Fibroblast of skin of right quadriceps (primary cell): Measurements from ENCODE around the gene EXOSC2.
A peak's percentile ranks its signal among the peaks of the same experiment; 100 is the strongest.
"Not testable (repeated sequence)": the region's sequence is repeated elsewhere in the genome, so short reads cannot be mapped to it uniquely, and the experiment has no call there.

ENCODE experiments used
- DNase-seq: peaks from one replicate; pipeline ENCODE4 v3.0.0-alpha.2; 2013

Gene EXOSC2

DNA sequence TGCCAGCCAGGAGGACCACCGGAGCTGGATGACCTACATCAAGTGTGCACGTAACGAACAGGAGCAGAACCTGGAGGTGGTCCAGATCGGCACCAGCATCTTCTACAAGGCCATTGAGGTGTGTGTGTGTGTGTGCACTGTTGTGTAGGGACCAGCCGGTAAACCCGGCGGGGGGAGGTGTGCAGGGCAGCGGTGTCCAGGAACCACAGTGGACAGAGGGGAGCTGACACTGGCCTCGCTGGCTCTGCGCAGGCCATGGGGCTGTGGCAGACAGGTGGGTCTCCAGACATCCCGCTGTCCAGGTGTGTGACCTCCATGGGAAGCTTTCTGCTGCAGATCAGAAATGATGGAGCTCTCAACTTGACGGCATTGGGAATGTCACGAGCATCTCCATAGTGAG is 25.4 kb upstream of the EXOSC2 start:
- DNase-seq, result no peak

DNA sequence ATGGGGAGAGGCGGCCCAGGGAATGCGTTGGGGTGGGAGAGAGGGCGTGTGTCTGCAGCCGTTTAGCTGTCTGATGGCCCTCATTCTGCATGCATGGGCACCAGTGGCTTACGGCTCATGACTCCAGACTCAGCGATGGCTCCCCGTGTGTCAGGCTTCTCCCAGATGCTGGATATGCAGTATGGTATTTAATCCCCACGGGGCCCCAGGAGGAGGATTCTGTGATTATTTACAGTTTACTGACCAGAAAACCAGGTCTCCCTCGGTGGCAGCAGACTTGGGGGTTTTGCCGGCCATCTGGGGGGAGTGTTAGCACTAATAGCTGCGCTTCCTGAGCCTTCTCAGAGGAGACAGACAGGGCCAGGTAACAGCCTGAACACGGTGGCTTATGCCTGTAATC is 24.9 kb upstream of the EXOSC2 start:
- DNase-seq, result no peak

DNA sequence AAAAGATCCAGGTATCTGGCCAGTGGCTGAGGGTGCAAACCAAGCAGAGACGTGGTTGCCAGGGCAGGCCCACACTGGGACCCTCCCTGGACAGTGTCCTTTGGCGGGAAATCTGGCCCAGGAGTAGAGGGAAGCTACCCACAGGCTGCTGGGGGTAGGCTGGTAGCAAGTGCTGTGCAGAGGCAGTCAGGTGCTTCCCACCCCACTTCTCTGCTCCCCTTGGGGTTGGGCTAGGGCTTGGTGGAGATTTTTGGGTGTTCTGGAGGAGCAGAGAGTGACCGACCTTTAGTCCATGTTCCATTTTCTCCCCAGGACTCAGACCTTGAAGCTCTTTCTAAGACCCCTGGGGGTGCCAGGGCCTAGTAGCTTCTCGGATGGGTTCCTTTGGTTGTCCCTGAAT is 23.6 kb upstream of the EXOSC2 start:
- DNase-seq, result no peak

DNA sequence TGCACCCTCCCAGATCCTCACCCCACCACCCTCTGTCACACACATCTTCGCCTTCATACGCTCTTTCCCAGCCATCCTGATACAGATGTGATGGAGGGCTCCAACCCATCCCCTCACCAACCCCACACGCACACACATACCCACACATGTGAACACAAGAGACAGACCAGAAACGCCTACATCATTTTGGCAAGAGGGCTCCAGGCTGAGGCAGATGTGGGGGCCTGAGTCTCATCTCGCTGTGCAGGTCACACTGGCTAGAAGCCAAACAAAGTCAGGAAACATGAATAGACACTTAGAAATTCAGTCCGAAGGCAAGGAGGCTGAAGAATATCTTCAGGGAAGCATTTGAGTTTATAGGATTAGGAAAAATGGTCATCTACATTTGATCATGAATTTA is 22.9 kb upstream of the EXOSC2 start:
- DNase-seq, result peak; percentile 40

DNA sequence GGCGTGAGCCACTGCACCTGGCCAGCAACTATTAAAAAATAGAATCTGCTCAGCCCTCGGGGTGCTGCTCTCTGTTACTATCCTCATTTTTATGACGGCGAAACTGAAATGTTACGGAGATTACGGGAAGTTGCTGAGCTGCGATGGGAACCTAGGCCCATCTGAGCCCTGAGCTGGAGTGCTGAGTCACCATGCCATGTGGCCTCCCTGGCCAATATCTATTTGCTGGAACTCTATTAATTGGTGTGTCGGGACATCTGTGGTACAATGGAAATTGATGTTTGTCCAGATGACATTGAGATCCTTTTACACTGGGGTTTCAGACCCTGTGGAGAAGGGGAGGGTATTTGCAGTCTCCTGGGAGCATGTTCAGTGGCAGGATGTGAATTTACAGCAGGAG is 21.1 kb upstream of the EXOSC2 start:
- no peak for DNase-seq

DNA sequence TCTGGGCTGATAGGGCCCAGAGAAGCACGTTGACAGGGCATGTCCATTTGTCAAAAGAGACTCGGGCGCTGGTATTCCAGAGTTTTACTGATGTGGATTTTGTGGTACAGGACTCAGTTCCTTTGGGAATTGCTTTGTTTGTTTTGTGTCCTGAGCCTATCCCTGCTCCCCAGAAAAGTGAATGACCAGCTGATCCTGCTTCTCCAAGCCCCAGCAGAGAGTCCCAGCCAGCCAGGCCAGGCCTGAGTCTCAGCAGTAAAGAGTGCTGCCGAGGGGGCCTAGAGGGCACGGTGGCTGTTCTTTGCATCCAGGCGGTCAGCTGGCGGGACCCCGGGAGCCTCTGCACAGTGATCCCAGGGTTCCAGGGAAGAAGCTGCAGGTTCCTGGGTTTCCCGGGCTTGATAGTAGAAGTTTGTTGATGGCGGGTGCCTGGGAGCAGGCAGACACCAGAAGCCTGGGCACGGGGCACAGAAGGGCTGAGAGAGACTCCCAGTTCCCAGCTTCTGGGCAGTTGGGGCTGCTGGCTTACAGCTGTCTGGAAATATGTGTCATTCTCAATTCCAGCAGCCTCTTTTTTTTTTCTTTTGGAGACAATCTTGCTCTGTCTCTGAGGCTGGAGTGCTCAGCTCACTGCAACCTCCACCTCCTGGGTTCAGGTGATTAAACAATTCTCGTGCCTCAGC is 20.5 kb upstream of the EXOSC2 start:
- DNase-seq, result no peak

DNA sequence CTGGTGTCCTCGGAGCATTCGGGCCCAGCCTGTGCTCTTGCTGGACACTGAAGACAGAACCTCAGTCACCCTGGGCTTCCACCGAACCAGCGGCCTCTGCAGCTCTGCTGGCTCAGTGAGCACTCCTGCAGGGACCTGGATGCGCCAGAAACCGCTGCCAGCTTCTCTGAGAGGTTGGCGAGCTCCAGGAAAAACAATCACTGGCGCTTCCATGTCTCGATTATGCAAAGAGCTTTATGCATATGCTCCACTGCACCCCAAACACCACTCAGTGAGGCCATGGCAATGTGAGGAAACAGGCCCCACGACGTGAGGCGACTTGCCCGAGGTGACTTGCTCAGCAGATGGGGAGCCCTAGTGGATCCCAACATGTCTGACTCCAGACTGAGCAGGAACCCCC is 18.2 kb upstream of the EXOSC2 start:
- DNase-seq, result no peak

DNA sequence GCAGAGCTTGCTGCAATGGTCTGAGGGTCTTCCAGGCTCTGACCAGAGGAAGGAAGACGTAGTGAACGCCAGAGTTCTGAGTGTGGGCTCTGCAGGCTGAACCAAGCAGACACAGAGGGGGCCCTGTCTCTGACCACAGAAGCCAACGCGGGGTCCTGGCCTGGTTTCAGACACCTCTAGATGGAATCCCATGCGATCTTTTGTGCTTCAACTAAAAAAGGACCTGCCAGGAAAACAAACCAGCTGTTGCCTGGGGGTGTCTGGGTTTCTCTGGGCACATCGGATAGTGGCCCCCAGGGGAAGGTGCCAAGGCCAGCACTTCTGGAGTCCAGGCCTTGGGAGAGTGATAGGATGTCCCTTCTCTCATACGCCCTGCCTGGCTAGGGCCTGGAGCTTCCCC is 16.3 kb upstream of the EXOSC2 start:
- no peak for DNase-seq

DNA sequence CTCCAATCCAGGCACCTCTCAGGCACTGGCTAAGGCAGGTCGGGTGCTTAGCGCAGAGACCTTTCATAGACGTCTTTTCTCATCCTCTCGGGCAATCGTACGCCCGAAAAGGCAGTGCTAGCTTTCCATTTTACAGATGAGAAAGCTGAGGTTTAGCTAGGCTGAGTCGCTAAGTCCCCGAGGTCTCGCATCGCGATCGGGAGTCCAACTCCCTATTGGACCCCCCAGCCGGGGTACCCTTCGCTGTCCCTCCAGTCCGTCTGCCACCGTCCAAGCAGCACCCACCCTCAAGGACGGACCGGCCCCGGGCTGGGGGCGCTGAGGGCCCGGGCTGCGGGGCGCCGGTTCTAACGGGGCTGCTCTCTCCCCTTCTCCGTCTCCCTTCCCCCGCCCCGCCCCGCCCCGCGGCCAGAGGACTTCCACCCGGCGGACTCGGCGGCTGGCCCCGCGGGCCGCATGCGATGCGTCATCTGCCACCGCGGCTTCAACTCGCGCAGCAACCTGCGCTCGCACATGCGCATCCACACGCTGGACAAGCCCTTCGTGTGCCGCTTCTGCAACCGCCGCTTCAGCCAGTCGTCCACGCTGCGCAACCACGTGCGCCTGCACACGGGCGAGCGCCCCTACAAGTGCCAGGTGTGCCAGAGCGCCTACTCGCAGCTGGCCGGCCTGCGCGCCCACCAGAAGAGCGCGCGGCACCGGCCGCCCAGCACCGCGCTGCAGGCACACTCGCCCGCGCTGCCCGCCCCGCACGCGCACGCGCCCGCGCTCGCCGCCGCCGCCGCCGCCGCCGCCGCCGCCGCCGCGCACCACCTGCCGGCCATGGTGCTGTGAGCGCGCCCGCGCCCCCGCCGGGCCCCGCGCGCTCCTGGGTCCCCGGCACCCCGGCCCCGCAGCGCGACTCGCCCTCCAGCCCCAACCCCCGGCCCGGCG is 12.5 kb upstream of the EXOSC2 start:
- peak; percentile 68 for DNase-seq

DNA sequence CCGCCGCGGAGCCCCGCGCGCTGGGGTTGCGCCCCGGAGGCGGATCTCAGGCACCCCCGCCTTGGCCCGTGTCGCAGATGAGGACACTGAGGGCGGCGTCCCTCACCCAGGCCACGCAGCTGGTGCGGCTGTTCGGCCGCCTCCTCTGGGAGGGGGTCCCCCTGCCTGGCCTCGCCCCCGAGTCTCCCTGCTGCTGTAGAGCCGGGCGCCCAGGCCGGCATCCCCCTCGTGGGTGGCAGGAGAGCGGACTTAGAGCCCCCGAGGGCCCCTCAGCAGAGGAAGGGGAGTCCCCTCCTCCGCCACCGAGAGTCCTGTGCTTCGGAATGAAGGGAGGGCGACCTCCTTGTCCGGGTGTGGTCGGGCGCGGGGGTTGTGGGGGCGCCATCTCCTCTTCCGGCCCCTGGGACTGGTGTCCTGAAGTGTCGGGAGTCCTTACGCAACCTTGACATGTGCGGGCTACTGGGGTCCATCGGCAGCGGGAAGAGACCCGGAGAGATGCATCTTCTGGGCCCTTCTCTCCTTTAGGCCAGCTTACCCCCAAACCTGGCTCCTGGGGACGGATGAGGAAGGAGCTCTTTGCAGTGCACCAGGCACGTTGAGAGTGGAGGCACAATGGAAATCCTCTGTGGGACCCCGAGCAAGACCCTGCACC is 11.7 kb upstream of the EXOSC2 start:
- no peak for DNase-seq

DNA sequence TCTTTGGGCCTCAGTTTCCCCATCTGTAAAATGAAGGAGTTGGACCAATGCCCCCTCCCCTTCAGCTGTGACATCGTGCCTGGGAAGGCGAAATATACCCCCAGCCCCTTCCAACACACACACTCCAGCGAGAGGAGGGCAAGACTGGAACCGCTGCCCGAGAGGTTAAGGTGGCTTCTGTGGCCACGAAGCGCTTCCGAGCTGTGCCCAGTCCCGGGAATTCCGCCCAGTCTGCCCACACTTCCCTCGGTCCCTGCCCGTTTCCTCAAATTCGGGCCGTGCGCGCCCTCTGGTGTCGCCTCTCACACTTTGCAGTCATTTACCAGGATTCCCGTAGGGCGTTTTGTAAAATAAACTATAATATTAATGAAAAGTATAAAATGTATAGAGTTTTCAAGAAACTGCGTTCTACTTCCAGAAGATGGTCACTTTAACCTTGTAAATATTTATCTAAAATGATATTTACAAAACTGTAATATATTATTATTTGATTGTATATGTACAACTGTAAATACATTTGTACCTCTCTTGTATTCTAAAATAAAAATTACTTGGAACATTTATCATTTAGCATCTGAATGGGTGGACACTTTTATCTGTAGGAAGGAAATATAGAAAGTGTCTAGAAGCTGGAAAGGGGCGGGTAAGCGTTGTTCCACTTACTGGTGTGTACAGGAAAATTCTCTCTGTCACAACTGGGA is 11.0 kb upstream of the EXOSC2 start:
- DNase-seq, result peak; percentile 56

DNA sequence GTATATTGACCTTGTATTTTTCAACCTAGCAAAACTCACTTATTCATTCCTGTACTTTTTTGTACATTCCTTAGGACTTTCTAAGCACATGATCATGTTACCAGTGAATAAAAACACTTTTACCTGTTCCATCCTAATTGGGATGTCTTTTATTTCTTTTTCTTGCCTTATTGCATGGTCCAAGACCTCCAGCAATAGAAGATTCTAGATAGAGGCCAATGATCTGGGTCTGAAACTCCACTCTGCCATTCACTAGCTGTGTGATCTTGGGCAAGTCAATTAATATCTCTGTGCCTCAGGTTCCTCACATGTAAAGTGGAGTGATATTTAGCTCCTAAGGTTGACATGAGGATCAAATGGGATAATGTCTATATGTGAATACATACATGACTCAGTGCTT is 8.5 kb upstream of the EXOSC2 start:
- DNase-seq, result no peak

DNA sequence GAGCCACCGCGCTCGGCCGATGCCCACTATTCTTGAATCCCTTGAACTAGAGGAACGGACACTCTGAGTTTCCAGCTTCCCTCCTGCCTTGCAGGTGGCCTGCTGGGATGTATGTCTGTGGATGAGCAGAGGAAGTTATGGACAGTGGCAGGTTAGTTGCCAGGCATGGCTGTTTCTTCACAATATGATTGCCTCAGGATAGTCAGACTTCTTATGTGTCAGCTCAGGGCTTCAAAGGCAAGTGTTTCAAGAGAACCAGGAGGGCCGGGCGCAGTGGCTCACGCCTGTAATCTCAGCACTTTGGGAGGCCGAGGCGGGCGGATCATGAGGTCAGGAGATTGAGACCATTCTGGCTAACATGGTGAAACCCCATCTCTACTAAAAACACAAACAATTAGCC is 7.6 kb upstream of the EXOSC2 start:
- DNase-seq, result not testable (repeated sequence)

DNA sequence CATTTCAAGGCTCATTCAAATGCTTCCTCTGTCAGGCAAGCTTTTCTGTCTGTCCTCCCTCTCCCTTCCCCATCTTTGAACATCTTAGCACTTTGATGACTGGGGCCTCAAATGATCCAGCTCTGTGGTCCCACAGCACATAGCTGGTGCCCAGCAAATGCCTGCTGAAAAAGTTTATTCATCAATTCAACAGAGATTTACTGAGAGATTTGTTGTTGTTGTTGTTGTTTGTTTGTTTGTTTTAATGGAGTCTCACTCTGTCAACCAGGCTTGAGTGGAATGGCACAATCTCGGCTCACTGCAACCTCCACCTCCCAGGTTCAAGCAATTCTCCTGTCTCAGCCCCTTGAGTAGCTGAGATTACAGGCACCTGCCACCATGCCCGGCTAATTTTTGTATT is 6.0 kb upstream of the EXOSC2 start:
- no peak for DNase-seq

DNA sequence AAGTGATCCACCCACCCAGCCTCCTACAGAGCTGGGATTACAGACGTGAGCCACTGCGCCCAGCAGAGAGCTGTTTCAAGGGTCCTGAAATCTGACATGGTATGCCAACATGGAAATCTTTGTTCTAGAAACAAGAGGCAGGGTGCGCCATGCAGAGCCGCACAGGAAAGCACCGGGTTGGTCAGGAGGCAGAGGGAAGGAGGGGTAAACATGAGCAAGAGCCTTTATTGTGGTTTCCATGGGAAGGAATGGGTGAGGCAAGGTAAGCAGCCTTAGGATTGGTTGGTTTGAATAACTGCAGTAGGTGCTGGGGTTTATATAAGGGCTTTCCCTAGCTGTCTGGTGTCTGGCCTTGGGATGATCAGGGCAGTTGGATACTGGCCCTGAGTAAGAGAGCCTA is 5.5 kb upstream of the EXOSC2 start:
- DNase-seq, result no peak

DNA sequence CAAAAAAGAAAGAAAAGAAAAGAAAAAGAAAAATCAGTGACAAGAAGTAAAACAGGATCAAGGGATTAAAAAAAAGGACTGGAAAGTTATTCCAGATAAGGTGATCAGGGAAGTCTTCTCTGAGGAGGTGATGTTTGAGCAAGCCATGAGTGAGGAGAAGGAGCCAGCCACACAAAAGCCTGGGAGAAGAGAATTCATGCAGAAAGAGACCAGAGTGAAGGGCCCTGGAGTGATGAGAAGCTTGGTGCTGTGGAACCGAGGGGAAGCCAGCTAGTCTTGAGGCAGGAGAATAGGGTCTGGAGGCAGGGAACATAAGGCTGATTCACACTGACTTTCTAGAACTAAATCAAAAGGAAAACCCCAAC is 4.0 kb upstream of the EXOSC2 start:
- DNase-seq, result no peak

DNA sequence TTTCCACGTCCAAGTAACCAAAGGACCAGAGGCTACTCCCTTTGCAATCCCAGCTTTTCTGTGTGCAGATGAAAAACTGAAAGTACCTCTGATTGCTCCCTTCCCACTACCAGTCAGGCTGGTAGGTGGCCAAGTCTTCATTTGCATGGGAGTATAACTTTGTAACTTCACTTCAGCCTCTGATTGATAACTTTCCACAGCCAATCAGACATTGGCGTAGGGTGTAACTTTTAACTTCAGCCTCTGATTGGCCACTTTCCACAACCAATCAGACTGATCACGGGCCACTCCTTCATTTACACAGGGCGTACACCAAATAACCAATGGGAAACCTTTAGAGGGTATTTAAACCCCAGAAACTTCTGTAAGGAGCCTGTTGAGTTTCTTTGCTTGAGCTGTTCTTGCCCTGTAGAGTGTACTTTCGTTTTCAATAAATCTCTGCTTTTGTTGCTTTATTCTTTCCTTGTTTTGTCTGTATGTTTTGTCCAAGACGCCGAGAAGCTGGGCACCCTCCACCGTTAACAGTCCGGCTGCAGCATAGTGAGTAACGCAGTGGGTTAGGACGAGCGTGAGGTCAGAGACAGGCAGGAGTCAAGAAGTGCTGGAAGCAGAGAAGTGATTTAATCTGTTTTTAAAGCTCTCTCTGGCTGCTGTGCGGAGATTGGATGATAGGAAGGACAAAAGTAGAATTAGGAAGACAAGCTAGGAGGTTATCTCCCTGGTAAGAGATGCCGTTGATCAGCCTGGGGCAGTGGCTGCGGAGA is 3.5 kb upstream of the EXOSC2 start:
- DNase-seq, result peak; percentile 91

DNA sequence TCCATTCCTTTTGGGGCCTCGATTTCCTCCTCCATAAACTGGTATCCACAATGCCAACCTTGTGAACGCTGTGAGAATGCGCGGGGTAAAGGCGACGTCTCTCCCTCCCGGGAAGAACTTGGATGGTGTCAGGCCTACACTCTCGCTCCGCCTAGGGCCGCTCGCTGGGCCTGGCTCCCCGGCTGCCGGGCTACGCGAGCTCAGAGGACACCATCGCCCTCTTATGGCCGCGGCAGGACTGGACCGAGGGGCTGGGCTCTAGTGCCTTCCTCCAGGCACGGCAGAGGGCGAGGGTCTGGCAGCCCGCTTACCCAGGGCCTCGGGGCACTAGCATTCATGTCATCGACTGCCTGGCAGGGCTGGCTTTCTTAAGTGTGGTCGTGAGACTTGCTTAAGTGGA is 1.3 kb upstream of the EXOSC2 start:
- DNase-seq, result no peak

DNA sequence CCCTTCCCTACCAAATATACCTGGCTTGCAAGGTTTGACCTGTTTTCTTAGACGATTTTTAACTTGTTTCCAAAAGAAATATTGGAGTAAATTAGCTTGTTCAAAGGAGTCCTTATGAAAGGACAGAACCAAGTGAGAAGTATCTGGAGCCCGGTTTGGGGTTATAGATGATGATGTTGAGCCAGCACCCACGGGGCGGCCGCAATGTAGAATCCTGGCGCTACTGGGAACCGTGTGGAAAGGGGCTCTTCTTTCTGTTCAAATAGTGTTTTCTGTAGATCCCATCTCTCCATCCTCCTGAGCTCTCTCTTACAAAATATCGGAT is 517 bp upstream of the EXOSC2 start:
- DNase-seq, result no peak

DNA sequence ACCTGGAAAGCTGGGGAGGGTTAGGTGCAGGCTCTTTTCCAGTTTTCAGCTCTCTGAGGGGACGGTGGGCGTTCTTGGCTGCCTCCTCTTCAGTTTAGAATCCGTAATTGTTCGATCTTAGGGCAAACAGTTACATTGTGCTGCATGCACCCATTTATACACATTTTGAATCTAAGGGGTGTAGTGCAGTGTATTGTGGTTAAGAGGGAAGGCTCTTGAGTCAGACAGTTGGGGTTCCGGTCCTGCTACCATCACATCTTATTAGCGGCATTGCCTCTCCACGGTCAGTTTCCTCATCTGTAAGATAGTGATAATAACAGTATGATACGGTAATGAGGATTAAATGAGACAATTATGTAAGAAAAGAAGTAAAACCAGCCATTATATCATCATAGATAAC is 625 bp downstream of the EXOSC2 start:
- no peak for DNase-seq

DNA sequence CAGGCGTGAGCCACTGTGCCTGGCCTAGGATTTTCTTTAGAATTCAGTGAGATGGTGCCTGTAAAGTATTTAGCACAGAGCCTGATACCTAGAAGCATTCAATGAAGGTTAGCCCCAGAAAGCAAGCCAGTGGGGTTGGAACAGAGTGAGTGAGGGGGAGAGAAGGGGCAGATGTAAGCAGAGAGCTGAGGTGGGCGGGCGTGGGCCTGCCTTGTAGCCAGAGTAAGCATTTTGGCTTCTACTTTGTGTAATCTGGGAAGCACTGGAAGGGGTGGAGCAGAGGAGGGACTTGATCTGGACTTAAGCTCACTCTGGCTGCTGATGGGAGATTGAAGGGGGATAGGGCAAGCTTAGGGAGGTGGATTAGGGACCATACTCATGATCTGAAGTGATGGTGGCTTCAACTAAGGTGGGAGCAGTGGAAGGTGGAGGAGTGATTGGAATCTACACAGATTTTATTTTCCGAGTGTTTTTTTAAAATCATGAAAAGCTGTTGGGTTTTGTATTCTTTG is 2.6 kb downstream of the EXOSC2 start:
- DNase-seq, result no peak

DNA sequence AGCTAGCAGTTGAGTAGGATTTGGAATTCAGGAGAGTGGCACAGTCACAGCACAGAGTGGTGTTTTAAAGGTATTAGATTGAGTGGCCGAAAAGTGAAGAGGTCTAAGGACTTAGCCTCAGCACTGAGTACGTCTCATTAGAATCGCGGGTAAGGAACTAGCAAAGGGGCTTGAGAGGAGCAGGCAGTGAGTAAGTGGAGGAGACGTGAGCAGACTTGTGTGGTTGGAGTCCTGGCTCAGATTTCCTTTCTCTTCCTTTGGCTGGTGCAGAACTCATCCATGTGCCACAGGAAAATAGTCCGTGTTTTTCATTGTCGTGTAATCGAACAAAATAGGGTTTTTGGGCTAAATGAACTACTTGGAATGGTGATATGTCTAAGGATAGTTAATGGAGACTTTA is 3.4 kb downstream of the EXOSC2 start:
- no peak for DNase-seq

DNA sequence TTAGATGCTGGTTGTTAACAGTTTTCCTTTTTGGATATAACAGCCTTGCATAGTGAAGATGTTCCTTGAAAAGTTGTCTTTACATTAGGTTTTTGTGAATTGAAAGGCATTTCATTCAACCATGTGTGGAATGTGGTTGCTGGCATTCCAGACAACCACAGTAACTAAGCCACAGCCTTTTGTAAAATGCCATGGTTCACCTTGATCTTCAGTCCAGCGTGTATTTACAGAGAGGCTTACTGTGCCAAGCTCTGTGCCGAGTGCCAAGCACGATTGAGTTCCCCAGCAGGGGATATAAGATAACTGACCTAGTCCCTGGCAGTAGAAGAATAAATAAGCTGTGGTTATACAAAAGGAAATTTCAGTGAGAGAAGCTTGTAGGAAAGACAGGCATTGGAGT is 4.9 kb downstream of the EXOSC2 start:
- no peak for DNase-seq
